HEK293T (cell line): ENCODE data around the gene SBNO1.

Experiments used
- FOXM1 ChIP-seq: fragments of 450-650 bp; IDR thresholded peaks from 2 replicates; pipeline ENCODE4 v1.6.1; 2017; ENCODE audit warnings: mild to moderate bottlenecking, borderline replicate concordance
- SUZ12 ChIP-seq: fragments of 450-650 bp; IDR thresholded peaks from 2 replicates; pipeline ENCODE4 v1.6.1; 2016; ENCODE audit warnings: mild to moderate bottlenecking
- TARDBP ChIP-seq: fragments of 450-650 bp; IDR thresholded peaks from 2 replicates; pipeline ENCODE4 v1.6.1; 2016

GRCh38 chr12:123269896-123270213 lies 94.8 kb downstream of the SBNO1 start:
- TF ChIP-seq FOXM1 (no peak), TARDBP (no peak), SUZ12 (no peak)
